BJ (cell line): ENCODE data around the gene TAGLN3. TPM values are rescaled to one million over a fixed set of nuclear protein-coding genes. Genes with fewer than 3 reads are reported as not detected.
"Not testable (repeated sequence)": the region's sequence is repeated elsewhere in the genome, so short reads cannot be mapped to it uniquely, and the experiment has no call there.

Experiments
- CTCF ChIA-PET: fragments of 350-600 bp; formaldehyde crosslinking; extraction: SDS; loops from one replicate; lab custom pipeline; 2021; ENCODE audit warnings: antibody characterized with exemption, inconsistent platforms; lab: Yijun Ruan, JAX
- POLR2A ChIA-PET: fragments of 300-600 bp; sonication (Branson Sonifier 250); formaldehyde crosslinking; extraction: SDS; loops from one replicate; lab custom pipeline; 2021; ENCODE audit warnings: antibody characterized with exemption; lab: Charles Lee
- DNase-seq: peaks from one replicate; pipeline ENCODE4 v3.0.0-alpha.2; 2011; ENCODE audit warnings: low read depth
- H3K27me3 ChIP-seq: 2 replicates; pipeline ENCODE4 v1.6.0; 2011; ENCODE audit warnings: low read length; ENCODE audit not compliant: control insufficient read depth, insufficient read depth
- H3K36me3 ChIP-seq: 2 replicates; pipeline ENCODE4 v1.5.1; 2011; ENCODE audit warnings: low read length; ENCODE audit not compliant: control insufficient read depth, insufficient read depth
- H3K4me3 ChIP-seq: 2 replicates; pipeline ENCODE4 v1.5.1; 2011; ENCODE audit warnings: low read depth, mild to moderate bottlenecking, control low read depth, low read length
- CTCF ChIP-seq: IDR thresholded peaks from 2 replicates; pipeline ENCODE4 v1.5.1; 2011; ENCODE audit warnings: low read depth, mild to moderate bottlenecking, control low read depth, inconsistent platforms, low read length, moderate library complexity; ENCODE audit not compliant: insufficient read depth
- polyA plus RNA-seq: library from polyadenylated mRNA; depleted of rRNA; stranded (reverse); fragments of >200 nt; gene quantifications from 2 replicates; pipeline ENCODE4 v1.2.3, GENCODE V29; 2011

Gene TAGLN3
- polyA plus RNA-seq, 1 experiment: not detected

- no peak overlapping the region for H3K4me3 ChIP-seq
- H3K27me3 ChIP-seq: no peaks in the 10 kb centered on the region
- CTCF ChIA-PET: interaction anchor here (0.7 to 1.0 kb wide), 2 partner anchors 14 kb away, joined by 5 read pairs; no protein-coding TSS in a partner anchor
- no peak for DNase-seq
- no peaks in the 10 kb centered on the region for H3K36me3 ChIP-seq
- no peak for TF ChIP-seq CTCF
- POLR2A ChIA-PET: no interaction called here
Measured at GRCh38 chr3:112027826-112028225, 29.1 kb downstream of the TAGLN3 start.

- no peak for TF ChIP-seq CTCF
- ChIA-PET POLR2A (interaction anchor here (0.7 kb wide), 1 partner anchor 56 kb away, joined by 3 read pairs; no protein-coding TSS in a partner anchor), CTCF (interaction anchor here (0.6 to 2.5 kb wide), 2 partner anchors 13 to 118 kb away, joined by 4 to 12 read pairs; no protein-coding TSS in a partner anchor)
- no peak for DNase-seq
- no peak overlapping the region for H3K4me3 ChIP-seq
- no peaks in the 10 kb centered on the region for H3K27me3 ChIP-seq
- H3K36me3 ChIP-seq: no peaks in the 10 kb centered on the region
Measured at GRCh38 chr3:112030901-112031300, 32.2 kb downstream of the TAGLN3 start.

- ChIA-PET CTCF (interaction anchor here (0.7 to 2.5 kb wide), 3 partner anchors 11 to 44 kb away, joined by 3 to 12 read pairs (median 4); no protein-coding TSS in a partner anchor), POLR2A (no interaction called here)
- Histone ChIP-seq H3K27me3 (no peaks in the 10 kb centered on the region), H3K36me3 (no peaks in the 10 kb centered on the region), H3K4me3 (no peak overlapping the region)
- DNase-seq: no peak
- TF ChIP-seq CTCF: no peak
Measured at GRCh38 chr3:112032098-112032731, 33.5 kb downstream of the TAGLN3 start.

- H3K4me3 ChIP-seq: no peak within 1 kb of the TSS
- H3K36me3 ChIP-seq: no peaks in the 10 kb centered on the region
- POLR2A ChIA-PET: no interaction called here
- TF ChIP-seq CTCF: no peak
- DNase-seq: no peak
- CTCF ChIA-PET: interaction anchor here (0.7 to 2.2 kb wide), 7 partner anchors 10 to 317 kb away, joined by 3 to 15 read pairs (median 3); no protein-coding TSS in a partner anchor
- no peaks in the 10 kb centered on the region for H3K27me3 ChIP-seq
Measured at GRCh38 chr3:112034436-112034835, 35.7 kb downstream of the TAGLN3 start, which contains the start of gene TMPRSS7. Gene TMPRSS7, plus strand, starts transcription at chr3:112034736. Its CDS starts 110 bp downstream, at chr3:112034846.

- ChIA-PET CTCF (interaction anchor here (0.7 to 2.2 kb wide), 6 partner anchors 9 to 317 kb away, joined by 3 to 15 read pairs (median 3); no protein-coding TSS in a partner anchor), POLR2A (no interaction called here)
- DNase-seq: no peak
- no peak for TF ChIP-seq CTCF
- H3K36me3 ChIP-seq: no peaks in the 10 kb centered on the region
- H3K4me3 ChIP-seq: no peak overlapping the region
- no peaks in the 10 kb centered on the region for H3K27me3 ChIP-seq
Measured at GRCh38 chr3:112035241-112035640, 36.5 kb downstream of the TAGLN3 start.

- POLR2A ChIA-PET: not testable (repeated sequence)
Measured at GRCh38 chr3:112037194-112037593, 38.5 kb downstream of the TAGLN3 start.

More at GRCh38 chr3:112037194-112037593, 38.5 kb downstream of the TAGLN3 start:
- DNase-seq, CTCF ChIA-PET, H3K4me3 ChIP-seq, H3K36me3 ChIP-seq, H3K27me3 ChIP-seq: not testable (repeated sequence)
